WERI-Rb-1 (cell line): ENCODE measurements around the gene SPOUT1.
"Not testable (repeated sequence)": the region's sequence is repeated elsewhere in the genome, so short reads cannot be mapped to it uniquely, and the experiment has no call there.

Source experiments
- DNase-seq: peaks from one replicate; pipeline ENCODE4 v3.0.0-alpha.2; 2020
- H3K27ac ChIP-seq: fragments of 250-450 bp; sonication (Bioruptor Pico); 2 replicates; pipeline ENCODE4 v1.5.1; 2020; ENCODE audit warnings: mild to moderate bottlenecking, moderate library complexity
- H3K27me3 ChIP-seq: fragments of 250-450 bp; sonication (Bioruptor Pico); 2 replicates; pipeline ENCODE4 v1.5.1; 2021; ENCODE audit warnings: mild to moderate bottlenecking, low read depth, moderate library complexity; ENCODE audit not compliant: insufficient read depth, severe bottlenecking
- H3K36me3 ChIP-seq: fragments of 250-450 bp; sonication (Bioruptor Pico); 2 replicates; pipeline ENCODE4 v1.5.1; 2020; ENCODE audit warnings: mild to moderate bottlenecking, moderate library complexity
- H3K4me3 ChIP-seq: 2 replicates; pipeline ENCODE4 v1.5.1; 2011; ENCODE audit warnings: low read depth, mild to moderate bottlenecking, control low read depth, low read length
- H3K9me3 ChIP-seq: fragments of 250-450 bp; sonication (Bioruptor Pico); 2 replicates; pipeline ENCODE4 v1.5.1; 2021; ENCODE audit warnings: mild to moderate bottlenecking, moderate library complexity; ENCODE audit not compliant: severe bottlenecking
- TF ChIP-seq, protein P1 (sequence below): IDR thresholded peaks from 2 replicates; pipeline ENCODE4 v1.5.1; 2011; ENCODE audit warnings: low read depth, mild to moderate bottlenecking, control low read depth, inconsistent platforms, low read length

SPOUT1 gene

DNA sequence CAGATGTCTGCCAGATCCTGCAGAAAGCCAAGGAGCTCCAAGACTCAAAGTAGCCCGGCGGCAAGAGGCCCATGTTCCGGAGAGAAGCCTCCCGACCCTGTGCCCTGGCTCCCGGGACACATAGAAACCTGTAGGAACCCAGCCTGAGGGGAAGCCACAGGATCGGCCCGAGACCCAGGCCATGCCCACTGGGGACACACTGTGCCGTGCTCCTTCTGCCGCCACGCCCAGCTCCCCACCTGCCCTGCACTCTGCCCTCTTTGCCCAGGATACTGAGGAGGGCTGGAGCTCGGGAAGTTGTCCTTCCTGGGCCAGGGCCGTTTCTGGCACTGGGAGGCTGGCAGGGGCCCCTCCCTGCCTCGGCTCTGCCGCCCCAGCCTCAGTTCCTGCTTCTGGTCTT, 21.8 kb downstream of the SPOUT1 start:
- no peak for DNase-seq
- no peaks in the 10 kb centered on the region for H3K27me3 ChIP-seq
- peaks cover 60% of the 10 kb centered on the region for H3K36me3 ChIP-seq
- TF ChIP-seq, protein P1, sequence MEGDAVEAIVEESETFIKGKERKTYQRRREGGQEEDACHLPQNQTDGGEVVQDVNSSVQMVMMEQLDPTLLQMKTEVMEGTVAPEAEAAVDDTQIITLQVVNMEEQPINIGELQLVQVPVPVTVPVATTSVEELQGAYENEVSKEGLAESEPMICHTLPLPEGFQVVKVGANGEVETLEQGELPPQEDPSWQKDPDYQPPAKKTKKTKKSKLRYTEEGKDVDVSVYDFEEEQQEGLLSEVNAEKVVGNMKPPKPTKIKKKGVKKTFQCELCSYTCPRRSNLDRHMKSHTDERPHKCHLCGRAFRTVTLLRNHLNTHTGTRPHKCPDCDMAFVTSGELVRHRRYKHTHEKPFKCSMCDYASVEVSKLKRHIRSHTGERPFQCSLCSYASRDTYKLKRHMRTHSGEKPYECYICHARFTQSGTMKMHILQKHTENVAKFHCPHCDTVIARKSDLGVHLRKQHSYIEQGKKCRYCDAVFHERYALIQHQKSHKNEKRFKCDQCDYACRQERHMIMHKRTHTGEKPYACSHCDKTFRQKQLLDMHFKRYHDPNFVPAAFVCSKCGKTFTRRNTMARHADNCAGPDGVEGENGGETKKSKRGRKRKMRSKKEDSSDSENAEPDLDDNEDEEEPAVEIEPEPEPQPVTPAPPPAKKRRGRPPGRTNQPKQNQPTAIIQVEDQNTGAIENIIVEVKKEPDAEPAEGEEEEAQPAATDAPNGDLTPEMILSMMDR = no peak
- no peak overlapping the region for H3K27ac ChIP-seq
- H3K4me3 ChIP-seq = no peak overlapping the region
- no peaks in the 10 kb centered on the region for H3K9me3 ChIP-seq

DNA sequence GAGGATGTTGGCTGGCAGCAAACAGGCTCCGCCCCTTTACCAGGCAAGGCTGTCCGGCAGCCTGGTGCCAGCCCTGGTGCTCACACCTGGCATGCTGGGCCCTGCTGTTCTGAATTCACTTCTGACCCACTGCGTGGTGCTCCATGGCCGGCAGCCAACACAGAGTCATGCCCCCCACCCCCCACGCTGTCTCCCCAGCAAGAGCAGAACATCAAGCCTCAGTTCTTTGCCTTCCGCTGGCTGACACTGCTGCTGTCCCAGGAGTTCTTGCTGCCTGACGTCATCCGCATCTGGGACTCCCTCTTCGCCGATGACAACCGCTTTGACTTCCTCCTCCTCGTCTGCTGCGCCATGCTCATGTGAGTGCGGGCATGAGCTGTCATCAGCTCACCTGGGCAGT, 23.9 kb downstream of the SPOUT1 start:
- Histone ChIP-seq H3K4me3 (no peak overlapping the region), H3K36me3 (peaks cover 75% of the 10 kb centered on the region)

DNA sequence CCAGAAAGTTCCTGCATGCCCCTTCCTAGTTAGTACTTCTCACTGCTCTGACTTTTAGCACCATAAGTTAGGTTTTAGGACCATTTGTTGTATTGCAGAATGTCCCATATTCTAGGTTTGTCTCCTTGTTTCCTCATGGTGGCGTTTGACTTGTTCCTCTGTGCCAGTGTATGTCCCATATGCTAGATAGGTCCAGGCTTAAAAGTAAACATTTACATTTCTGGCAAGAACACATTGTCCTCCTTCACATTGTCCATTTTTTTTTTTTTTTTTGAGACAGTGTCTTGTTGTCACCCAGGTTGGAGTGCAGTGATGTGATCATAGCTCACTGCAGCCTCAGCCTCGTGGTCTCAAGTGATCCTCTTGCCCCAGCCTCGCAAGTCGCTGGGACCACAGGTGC, 27.1 kb downstream of the SPOUT1 start:
- H3K27me3 ChIP-seq = no peaks in the 10 kb centered on the region
- TF ChIP-seq, protein P1 = no peak
- H3K27ac ChIP-seq = no peak overlapping the region

More for the DNA sequence above, 23.9 kb downstream of the SPOUT1 start:
- Histone ChIP-seq H3K27me3 (no peaks in the 10 kb centered on the region), H3K27ac (no peak overlapping the region), H3K9me3 (no peaks in the 10 kb centered on the region)
- TF ChIP-seq, protein P1 = no peak
- DNase-seq = no peak

GRCh38 chr9:128800061-128800460, 29.5 kb downstream of the SPOUT1 start:
- Histone ChIP-seq H3K27me3 (no peaks in the 10 kb centered on the region), H3K4me3 (no peak overlapping the region), H3K9me3 (no peaks in the 10 kb centered on the region), H3K36me3 (peaks cover 87% of the 10 kb centered on the region), H3K27ac (no peak overlapping the region)
- no peak for DNase-seq
- TF ChIP-seq, protein P1 = no peak

More for the DNA sequence above, 27.1 kb downstream of the SPOUT1 start:
- H3K36me3 ChIP-seq = peaks cover 90% of the 10 kb centered on the region
- no peaks in the 10 kb centered on the region for H3K9me3 ChIP-seq
- no peak overlapping the region for H3K4me3 ChIP-seq
- DNase-seq = no peak

DNA sequence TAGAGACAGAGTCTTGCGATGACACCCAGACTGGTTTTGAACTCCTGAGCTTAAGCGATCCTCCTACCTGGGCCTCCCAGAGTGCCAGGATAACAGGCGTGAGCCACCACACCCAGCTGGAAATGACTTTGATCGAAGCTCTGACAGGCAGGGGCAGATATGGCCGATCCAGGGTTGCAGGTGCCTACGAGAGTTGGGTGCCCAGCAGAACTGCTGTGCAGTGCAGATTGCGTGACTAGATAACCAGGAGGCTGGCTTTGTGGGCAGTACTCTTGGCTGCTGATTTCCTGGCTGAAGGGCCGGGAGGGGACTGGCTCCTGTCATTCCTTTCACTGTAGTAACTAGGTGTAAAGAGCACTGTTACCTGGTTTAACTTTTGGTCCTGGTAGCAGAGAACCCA, 30.7 kb downstream of the SPOUT1 start:
- Histone ChIP-seq H3K27ac (no peak overlapping the region), H3K36me3 (peaks cover 88% of the 10 kb centered on the region), H3K27me3 (no peaks in the 10 kb centered on the region), H3K9me3 (no peaks in the 10 kb centered on the region), H3K4me3 (no peak overlapping the region)
- TF ChIP-seq, protein P1 = no peak
- DNase-seq = no peak

GRCh38 chr9:128794961-128795360, 34.6 kb downstream of the SPOUT1 start:
- H3K9me3 ChIP-seq, H3K4me3 ChIP-seq, H3K27me3 ChIP-seq, H3K27ac ChIP-seq, DNase-seq: not testable (repeated sequence)
- peaks cover 92% of the 10 kb centered on the region for H3K36me3 ChIP-seq
